Gastrocnemius medialis (tissue), 4 donors: ENCODE measurements around the gene HSPBAP1.

Source experiments
- CTCF ChIP-seq, 5 experiments: fragments of 450-650 bp in 3 of 5; fragments of 200-600 bp in 2 of 5; sonication (generic) in 2 of 5; IDR thresholded peaks in 4 of 5; conservative IDR thresholded peaks in 1 of 5; 1 replicate in 4 of 5; 2 replicates in 1 of 5; pipeline ENCODE4 v1.5.1; 2016 to 2019; ENCODE audit warnings: antibody characterized with exemption in 5 of 5, mild to moderate bottlenecking in 3 of 5, moderate library complexity in 3 of 5
- POLR2A ChIP-seq, 2 donors: fragments of 450-650 bp; IDR thresholded peaks; one replicate each; pipeline ENCODE4 v1.6.1; 2017; ENCODE audit warnings: antibody characterized with exemption in 2 of 2, mild to moderate bottlenecking in 2 of 2, moderate library complexity in 2 of 2

GRCh38 chr3:122794779-122795673 is 1.4 kb upstream of the HSPBAP1 start, which contains the start of gene SLC49A4:
- peak in 1 of 5 experiments; percentile 10 for TF ChIP-seq CTCF (IDR thresholded peaks at IDR 0.05 in 4 of 5, conservative IDR thresholded peaks at IDR 0.05 in 1 of 5)
- TF ChIP-seq POLR2A (IDR thresholded peaks at IDR 0.05): peak; percentile 93 to 97
